NCI-H2196 treated with DMSO at 0.1 percent for 48 hours (cell line): Measurements from ENCODE around the gene PRKACB.
"Not testable (repeated sequence)": the region's sequence is repeated elsewhere in the genome, so short reads cannot be mapped to it uniquely, and the experiment has no call there.

Experiments
- DNase-seq: peaks from one replicate; lab custom pipeline; 2025; ENCODE audit not compliant: unreplicated experiment; lab: John Stamatoyannopoulos, UW

PRKACB gene

DNA sequence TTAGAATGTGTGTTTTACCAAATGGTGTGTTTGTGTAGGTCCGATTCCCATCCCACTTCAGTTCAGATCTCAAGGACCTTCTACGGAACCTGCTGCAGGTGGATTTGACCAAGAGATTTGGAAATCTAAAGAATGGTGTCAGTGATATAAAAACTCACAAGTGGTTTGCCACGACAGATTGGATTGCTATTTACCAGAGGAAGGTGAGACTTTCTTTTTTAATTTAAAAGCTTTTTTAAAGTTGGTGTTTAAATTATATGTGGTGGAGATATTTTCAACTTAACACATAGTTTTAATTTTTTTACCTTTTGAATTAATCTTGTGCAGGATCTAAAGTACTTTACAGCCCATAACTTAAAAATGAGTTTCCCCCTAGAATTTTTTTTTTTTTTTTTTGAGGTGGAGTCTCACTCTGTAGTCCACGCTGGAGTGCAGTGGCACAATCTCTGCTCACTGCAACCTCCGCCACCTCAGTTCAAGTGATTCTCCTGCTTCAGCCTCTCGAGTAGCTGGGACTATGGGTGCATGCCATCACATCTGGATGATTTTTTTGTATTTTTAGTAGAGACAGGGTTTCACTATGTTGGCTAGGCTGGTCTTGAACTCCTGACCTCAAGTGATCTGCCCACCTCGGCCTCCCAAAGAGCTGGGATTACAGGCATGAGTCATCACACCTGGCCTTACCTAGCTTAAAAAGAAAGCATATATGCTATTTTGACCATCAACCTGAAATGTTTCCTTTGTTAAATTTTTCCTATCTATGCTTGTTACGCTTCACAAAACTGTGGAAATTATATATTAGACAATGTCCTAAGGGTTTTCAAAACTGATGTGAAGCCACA, 70.3 kb downstream of the PRKACB start:
- no peak for DNase-seq

DNA sequence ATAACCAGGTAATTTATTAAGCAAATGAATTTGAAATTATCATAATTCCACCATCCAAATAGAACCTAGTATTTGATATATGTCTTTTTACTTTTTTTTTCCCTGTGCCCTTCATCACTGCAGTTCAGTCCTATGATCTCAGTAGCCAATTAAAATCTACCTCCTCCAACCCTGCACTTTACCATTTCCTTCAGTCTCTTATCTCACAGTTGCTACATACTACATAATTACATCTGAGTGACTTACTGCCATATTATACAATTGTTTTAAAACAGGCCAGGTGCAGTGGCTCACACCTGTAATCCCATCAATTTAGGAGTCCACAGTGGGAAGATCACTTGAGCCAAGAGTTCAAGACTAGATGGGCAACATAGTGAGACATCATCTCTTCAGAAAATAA, 73.2 kb downstream of the PRKACB start:
- DNase-seq, result no peak

DNA sequence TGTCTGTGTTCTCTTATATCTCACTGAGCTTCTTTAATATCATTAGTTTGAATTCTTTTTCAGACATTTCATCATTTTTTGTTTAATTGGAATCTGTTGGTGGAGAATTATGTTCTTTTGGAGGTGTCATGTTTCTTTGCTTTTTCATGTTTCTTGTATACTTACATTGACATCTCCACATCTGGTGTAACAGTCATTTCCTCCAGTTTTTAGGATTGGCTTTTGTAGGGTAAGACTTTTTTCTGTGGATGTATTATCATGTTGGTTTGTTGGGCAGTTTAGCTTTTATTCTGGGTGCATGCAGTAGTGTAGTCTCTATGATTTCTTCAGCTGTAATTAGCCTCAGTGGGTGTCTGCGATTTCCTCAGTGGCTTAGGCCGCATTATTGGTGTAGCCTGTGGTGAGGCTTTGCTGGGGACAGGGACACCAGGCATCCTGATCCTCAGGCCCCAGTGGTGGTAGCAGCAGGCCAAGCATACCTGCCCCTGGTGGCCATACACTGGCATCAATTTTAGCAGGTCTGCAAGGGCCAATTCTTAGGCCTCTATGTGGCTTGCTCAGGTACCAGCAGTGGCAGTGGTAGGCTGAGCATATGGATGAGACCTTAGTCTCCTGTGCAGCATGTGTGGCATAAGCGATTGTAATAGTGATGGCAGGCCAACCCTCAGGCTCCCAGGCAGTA, 79.8 kb downstream of the PRKACB start:
- no peak for DNase-seq

DNA sequence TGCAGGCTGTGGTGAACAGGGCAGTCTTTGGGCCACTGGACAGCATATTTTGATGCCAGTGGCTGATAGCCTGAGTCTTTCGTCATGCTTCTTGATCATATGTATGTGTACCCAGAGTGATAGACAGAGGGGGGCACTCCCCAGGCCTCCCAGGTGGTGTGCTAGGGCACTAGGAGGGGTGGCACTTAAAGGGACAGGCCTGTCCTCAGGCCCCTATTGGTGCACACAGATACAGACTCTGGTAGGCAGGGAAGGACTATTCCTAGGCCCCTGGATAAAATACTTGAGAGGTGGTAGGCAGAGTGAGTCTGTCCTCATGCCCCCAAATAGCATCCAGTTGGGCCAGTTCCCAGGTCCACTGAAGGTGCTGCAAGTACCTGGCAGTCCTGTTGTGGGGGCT, 80.8 kb downstream of the PRKACB start:
- DNase-seq, result no peak

DNA sequence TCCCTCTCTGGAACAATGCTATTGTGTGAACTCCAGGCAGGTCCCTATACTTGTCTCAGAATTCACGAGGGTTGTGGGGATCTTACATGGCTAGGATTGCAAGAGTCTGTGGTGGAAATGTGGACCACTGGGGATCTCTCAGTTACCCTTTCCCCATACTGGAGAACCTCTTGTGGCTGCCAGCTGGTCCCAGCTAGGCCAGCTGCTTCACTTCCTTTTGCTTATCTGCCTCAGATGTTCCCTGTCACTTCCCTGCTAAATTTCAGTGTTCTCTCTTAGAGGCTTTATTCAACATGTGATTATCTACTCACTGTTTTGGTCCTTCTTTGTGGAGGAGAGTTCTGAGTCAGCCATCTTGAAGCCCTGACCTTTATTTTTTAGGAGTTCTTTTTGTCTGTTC, 81.6 kb downstream of the PRKACB start:
- no peak for DNase-seq

DNA sequence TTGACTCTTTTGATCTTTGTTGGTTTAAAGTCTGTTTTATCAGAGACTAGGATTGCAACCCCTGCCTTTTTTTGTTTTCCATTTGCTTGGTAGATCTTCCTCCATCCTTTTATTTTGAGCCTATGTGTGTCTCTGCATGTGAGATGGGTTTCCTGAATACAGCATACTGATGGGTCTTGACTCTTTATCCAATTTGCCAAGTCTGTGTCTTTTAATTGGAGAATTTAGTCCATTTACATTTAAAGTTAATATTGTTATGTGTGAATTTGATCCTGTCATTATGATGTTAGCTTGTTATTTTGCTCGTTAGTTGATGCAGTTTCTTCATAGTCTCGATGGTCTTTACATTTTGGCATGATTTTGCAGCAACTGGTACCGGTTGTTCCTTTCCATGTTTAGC, 88.6 kb downstream of the PRKACB start:
- not testable (repeated sequence) for DNase-seq

DNA sequence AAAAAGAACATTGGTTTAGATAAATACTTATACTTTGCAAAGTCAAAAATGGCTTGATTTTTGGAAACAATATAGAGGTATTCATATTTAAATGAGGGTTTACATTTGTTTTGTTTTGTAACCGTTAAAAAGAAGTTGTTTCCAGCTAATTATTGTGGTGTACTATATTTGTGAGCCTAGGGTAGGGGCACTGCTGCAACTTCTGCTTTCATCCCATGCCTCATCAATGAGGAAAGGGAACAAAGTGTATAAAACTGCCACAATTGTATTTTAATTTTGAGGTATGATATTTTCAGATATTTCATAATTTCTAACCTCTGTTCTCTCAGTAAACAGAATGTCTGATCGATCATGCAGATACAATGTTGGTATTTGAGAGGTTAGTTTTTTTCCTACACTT, 92.2 kb downstream of the PRKACB start:
- no peak for DNase-seq

DNA sequence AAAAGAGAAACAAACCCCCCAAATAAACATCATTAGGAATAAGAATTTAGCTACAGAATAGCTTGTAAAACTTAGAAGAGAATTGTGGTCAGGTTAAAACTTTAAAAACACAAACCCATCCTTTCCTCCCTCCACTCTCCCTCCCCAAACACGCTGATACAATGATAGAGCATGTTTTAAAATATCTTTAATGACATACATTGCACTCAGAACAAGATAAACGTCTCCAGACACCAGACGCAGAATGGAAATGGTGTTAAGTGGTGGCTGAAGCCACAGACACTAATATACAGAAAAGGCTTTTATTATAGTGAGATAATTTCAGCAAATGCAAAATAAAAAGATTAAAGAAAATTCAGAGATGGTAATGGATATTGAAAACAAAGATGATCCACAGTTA, 98.6 kb downstream of the PRKACB start:
- DNase-seq, result no peak

DNA sequence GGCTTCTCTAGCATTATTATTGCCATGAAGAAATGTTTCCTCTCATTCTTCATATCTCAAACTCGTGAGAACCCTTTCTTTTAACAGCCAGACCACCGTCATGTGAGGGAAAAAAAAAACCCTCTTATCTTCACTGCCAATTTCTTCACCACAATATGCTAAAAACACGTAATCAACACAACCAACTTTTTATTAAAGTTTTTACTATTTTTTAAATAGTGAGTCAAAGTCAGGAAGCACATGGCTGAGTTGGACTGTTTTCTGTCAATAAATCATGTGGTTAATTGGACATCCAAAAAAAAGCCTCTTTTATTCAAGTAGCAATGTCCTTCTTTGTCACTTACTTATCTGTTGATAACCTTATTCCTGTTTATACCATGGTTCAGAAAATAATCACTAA, 101.5 kb downstream of the PRKACB start:
- DNase-seq, result no peak

DNA sequence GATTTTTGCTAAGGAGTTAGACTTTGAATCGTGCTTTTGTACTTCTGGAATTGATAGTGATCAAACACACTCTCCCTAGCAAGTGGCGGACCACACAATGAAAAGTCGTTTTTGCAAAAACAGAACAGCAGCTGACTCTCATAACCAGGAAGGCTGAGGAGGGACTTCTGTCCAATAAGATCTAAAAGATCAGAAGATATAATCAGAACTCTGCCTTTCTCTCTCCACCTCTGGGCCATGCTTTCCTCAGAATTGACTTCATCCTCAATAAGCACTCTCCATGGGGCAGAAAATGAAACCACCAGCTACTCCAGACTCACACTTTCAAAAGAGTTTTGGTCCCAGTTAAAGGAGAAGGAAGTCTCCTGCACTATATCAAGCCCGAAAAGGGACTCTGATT, 102.1 kb downstream of the PRKACB start:
- no peak for DNase-seq

DNA sequence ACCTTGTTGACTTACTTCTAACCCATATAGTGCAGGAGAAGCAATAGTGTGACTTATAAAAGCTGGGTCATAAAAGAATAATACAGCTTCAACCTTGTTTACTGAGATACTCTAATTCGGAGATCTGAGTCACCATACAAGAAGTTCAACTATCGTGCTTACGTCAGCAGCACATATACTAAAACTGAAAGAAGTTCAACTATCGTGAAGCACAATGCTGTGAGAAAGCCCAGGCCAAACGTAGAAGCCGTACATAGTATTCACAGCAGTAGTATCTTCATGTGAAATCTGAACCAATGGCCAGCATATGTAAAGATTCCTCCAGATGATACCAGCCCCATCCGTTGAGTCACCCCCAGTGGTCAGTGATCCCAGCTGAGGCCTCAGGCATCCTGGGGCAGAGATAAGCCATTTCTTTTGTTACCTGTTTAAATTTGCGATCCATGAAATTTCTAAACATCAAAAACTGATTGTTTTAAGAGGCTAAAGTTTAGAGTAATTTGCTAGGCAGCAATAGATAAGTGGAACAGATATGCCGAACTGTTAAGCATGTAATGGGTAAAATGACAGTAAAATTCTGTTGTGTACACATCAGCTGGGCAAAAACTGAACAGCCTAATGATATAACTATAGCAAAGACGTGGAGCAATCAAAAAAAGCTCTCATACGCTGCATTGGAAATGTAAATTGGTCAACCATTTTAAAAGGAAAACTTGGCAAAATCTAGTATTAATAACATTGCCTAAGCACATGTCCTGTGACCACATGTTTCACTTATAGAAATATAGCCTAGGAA, 103.6 kb downstream of the PRKACB start:
- DNase-seq, result no peak

DNA sequence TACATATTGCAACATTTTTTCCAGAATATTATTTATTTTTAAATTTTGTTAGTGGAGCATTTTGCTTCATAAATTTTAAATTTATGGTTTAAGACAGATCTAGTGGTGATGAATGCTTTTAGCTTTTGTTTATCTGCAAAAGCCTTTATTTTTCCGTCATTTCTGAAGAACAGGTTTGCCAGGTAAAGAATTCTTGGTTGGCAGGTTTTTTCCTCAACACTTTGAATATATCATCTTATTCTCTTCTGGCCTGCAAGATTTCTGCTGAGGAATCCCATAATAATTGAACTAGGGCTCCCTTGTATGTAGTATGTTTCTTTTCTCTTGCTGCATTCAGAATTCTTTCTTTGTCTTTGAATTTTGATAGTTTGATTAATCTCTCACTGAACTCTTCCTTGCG, 106.6 kb downstream of the PRKACB start:
- DNase-seq, result no peak

DNA sequence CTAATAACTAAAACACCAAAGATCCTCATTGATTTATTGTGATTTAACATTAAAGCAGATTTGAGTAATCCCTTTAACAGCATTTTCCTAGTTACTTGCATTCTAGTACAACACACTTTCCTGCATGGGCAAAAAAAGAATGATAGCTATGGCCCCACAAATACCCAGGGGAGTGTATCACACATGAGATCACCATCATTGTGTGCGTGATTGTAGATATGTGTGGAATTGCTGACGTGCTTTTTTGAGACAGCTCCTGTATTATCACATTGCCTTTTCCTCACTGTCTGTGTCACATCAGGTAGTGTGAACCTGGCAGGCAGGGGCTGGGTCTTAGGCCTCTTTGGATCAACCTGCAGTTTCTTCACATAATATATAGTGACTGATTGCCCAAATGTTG, 109.0 kb downstream of the PRKACB start:
- no peak for DNase-seq

DNA sequence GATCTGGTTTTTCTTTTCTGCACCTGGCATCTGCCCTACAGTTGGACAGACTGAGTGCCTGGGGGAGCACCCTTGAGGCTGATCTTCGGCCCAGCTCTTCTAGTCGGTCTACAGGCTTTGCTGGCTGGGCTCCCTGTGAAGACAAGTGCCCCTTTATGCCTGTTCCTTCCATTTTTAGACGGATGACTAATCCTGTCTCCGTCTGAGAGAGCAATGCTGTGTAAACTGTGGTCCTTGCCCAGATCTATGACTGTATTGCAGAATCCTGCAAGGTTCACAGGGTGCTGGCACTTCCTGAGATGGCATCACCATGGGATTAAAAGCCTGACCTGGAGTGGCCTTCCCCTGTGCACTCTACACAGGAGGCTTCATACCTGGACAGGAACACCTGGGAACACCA, 109.8 kb downstream of the PRKACB start:
- peak; percentile 81 for DNase-seq

DNA sequence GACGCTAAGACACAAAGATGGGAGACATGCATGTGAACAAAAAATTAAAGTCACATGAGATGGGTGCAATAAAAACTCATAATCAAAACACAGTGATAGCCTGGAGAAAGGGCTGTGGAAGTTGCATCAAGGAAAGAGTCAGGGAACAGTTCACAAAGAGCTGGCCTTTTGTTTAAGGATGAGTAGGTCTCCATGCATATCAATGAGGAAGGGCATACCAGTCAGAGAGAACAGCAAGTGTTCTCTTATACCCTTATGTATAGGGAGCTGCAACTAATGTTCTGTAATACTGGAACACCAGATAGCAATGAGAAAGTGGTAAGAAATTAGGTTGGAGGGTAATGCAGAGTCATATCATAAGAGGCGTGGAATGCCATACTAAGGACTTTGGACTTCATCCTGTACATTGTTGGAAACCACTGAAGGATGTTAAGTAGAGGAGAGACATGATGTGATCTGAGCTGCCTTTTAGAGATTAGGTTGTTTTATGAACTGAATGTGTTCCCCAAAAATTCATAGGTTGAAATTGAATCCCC, 110.7 kb downstream of the PRKACB start:
- DNase-seq, result no peak

DNA sequence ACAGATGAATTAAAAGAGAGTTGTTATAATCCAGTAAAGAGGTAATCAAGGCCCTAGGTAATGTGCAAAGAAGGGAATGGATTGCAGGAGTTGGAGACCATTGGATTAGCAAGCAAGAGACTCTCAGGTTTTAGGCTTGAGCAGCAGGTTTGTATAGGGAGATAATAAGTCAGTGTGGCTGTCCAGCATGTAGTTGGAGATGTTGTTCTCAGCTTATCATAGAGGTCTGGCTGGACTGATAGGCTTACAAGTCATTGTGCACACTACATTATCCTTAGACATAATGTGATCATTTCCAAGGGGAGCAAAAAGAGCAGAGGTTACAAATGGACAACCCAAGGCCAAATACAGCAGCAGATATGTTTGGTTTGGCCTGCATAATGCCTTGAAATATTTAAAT, 111.5 kb downstream of the PRKACB start:
- no peak for DNase-seq

DNA sequence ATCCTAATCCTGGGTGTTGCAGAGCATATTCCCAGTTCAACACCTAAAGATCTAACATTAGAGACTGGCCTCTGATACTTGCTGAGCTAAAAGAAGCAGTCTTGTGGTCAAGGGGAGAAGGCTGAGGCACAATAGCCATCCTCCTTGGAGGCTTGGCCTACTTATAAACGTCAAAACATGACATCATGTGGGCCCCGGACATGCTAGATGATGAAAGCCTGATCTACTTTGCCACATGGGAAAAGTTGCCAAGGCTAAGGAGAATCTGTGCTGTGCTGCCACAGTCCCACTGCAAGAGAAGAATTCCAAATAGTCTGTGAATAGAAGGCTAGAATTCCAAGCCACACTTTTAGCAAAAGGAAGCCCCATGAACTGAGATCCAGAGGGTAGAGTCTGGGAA, 113.5 kb downstream of the PRKACB start:
- DNase-seq, result no peak

DNA sequence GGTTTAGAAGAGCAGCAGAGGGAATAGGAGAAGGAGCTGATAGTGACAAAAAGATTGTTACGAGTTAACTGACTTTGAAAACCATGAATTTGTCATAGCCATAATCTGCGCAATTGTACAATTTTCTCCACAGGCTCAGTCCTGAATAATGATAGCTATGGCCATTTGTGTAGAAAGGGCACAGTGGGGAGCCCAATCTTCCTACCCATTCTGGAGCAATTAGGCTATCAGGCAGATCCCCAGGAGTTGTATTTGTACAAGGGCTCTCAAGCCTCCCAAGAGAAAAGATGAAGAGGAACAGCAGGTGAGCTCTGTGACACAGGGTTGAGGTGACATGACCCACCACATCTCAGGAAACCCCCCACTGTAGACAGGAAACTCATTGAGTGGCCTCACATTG, 115.3 kb downstream of the PRKACB start:
- no peak for DNase-seq

DNA sequence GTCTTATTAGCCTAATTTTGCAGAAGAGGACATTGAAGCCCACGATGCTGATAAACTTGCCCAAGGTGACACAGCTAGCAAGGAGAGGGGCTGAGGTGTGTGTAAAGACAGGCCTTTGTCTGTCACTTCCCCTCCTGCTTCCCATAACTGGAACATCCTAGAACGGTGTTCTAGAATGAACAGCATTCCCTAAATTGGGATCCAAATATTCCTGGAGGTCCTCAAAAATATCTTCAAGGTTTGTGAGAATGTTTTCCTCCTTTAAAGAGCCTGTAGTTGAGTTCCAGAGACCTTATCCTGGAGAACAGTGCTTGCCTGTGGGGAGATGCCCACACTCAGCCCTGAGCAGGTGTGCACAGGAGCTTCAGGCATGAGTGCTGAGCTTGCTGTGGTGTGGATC, 115.9 kb downstream of the PRKACB start:
- DNase-seq, result no peak

DNA sequence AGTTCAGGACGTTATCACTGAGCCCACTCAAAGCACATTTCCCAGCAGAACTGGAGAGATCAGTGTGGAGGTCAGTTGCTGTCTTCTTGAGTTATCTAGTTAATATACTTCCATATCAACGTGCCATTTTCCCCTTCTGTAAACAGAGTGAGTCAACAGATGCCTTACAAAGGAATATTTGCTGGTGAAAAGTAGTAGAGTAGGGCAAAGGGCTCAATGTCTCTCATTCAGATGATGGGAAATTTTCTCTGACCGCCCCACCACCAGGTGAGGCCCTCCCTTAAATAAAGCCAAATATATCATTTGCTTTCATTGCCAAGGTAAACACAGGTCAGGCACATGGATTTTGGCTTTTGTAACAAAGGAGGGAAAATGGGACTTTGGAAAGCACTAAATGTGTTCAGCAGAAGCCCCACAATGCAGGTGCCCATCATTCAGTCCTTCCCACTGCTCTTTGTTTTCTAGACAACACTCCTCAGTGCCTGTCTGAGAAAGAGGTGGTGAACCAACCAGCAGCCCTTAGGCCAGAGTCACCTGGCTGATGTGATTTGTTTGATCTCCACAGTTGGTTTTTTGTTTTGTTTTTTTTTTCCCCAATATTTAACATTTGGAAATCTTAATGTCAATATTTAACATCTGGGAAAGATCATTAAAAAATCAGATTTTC, 116.9 kb downstream of the PRKACB start:
- DNase-seq, result peak; percentile 65

DNA sequence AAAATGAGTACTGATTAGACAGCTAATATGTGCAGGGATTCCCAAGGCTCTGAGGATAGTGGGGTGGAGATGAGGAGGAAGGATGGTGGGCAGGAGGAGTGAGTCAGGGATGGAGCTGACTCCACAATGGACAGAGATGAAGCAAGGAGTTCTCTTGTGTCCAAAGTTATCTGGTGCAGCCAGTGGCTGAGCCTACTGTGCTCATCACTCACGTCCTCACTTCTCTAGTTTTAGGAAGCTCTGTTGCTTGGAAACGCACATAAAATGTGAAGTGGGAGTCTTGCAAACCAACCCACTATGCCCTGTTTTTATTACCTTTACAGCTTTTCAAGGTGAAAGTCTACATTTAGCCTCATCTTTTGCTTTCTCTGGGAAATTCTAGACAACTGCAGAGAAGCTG, 120.9 kb downstream of the PRKACB start:
- no peak for DNase-seq
